GM18867 (cell line): ENCODE data around the gene PRR23E.

Source experiments
- ATAC-seq: cut with Tn5 transposase; IDR thresholded peaks from one replicate; pipeline ENCODE4 v1.9.1; 2021; ENCODE audit warnings: mild to moderate bottlenecking, moderate library complexity; ENCODE audit not compliant: unreplicated experiment

PRR23E gene

GRCh38 chr3:127192576-127193232 is at the start of gene PRR23E:
TSS of gene PRR23E (plus strand) at chr3:127193131. CDS start at chr3:127196686, 3,555 bp downstream.
- no peak for ATAC-seq

DNA sequence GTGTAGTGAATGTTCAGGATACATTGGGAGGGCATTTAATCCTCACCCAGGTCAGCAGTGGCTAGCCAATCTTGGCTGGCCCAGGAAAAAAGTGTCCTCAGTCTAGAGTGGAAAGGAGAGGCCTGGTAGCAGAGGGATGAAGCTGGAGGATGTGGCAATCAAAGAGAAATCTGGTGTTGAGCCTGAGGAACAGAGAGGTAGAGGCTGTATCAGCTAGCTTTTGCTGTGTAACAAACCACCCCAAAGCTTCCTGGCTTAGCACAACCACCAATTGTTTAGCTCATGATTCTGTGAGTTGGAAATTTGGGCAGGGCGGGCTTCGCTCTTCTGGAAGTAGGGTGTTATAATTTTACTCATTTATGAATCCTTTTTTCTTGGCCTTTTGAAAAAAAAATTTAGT is 49.8 kb upstream of the PRR23E start:
- ATAC-seq: no peak

- ATAC-seq: no peak
Measured at GRCh38 chr3:127144631-127145030, 48.3 kb upstream of the PRR23E start.

DNA sequence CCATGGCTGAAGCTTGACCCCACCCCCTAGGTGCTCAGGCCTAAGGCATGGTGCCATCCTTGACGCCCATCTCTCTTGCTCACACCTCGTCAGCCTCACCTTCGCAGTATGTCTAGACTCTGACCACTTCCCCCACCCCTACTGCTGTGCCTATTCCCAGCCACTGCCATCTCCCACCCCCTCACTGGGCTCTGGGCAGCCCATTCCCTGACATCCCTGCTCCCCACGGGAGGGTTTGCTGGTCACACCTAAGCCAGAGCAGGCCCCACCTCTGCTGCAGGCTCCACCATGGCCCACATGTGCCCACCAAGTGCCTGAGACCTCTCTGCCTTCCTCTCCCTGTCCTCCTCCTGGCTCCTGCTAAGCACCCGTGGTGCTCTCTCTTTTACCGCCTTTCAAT is 47.7 kb upstream of the PRR23E start:
- no peak for ATAC-seq

GRCh38 chr3:127147291-127147885 is 45.5 kb upstream of the PRR23E start:
- ATAC-seq: no peak

DNA sequence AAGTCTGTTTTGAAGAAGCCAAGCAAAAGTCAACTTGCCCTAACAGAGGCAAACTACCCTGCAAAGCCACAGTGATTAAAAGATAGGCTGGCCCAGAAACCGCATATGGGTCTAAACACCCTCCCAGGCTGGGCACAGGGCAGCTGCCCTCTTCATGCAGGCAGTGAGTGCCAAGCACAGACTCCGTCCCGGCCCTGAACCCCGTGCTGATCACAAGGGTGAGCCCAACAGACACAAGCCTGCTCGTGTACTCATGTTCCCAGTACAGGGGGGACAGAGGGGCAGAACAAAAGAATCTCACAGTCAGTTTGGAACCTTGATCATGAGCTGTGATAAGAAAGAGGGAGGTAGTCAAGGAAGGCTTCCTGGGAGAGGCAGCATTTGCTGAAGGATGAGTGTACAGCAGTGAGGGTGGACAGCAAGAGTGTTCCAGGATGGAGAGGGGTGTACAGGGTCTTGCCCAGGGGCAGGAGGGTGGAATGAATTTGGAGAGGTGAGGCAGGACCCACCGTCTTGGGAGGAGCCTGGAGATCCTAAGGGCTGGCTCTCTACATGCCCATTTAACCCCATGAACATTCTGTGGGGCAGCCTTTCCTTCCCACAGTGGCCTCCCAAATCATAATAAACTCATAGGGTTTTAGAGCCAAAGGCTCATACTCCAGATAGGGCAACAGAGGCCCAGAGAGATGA is 43.2 kb upstream of the PRR23E start:
- ATAC-seq: no peak

DNA sequence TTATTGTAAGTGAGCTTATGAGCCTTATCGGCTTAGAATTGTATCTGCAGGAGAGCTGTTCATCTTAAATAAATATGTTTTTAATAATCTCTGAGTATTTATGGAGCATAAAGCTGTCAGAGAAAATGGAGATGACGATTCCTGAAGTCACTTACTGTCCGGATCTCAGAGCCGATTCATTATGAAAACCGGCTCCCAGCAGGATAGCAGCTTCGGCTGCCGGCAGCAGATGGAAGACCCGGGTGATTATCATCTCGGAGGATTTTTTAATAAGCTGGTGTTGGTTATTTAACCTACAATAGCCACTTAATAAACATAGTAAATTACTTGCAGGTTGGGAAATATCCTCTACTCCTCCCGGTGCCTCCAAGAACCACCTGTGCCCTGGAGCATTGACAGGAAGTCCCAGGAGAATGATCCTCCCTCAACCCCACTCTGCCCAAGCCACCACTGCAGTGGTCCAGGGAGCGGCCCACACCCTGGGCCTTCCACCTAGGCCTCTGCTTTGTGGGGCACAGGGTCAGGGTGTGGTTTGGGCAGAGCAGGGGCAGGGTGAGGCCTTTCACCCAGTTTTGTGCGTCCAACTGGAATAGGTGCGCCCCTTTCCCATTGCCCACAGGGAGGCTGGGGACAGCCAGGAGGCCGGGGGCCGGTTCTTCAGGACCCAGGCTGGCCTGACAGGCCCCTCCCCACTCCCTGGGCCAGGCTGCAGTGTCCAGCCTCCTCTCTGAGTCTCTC is 42.2 kb upstream of the PRR23E start:
- ATAC-seq: no peak

DNA sequence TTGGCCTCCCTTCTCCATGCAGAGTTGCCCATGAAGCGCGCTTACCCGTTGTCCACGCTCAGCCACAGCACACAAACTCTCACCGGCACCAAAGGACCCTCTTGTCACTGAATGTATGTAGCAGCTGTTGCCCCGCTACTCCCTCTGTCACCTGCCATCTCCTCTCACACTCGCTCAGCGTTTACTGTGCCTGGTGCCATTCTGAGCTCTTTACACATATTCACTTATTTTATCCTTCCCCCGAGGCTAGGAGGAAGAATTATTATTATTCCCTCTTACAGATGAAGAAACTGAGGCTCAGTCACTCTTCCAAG is 41.7 kb upstream of the PRR23E start:
- ATAC-seq: no peak

GRCh38 chr3:127151992-127152650 is 40.8 kb upstream of the PRR23E start:
- no peak for ATAC-seq

- no peak for ATAC-seq
Measured at GRCh38 chr3:127152684-127153505, 40.0 kb upstream of the PRR23E start.

- ATAC-seq: no peak
Measured at GRCh38 chr3:127153506-127153815, 39.5 kb upstream of the PRR23E start.

GRCh38 chr3:127156338-127157050 is 36.4 kb upstream of the PRR23E start:
- ATAC-seq: no peak

GRCh38 chr3:127157171-127157828 is 35.6 kb upstream of the PRR23E start:
- ATAC-seq: no peak

DNA sequence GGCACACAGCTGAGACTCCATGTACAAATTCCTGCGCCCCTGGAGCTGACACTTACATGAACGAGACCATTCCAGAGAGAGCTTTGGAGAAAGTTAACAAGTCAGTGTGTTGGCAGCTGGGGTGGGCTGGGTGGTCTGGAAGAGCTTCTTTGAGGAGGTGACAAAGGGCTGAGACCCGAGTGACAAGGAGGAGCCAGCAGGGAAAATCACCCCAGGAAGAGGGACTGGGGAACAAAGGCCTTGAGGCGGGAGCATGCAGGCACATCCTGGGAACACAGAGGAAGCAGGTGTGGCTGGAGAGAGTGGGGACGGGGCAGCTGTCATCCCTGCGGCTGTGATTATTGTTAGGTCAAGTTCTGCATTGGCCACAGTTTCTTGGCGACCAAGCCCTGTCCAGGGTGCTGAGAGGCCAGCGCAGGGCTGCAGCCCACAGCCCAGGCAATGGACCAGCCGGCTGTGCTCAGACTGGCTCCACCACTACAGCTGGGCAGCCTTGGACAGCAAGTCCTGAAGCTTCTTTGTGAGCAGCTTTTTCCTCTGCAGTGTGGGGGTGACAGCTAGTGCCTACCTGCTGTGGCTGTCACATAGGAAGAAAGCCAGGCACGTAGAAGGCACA is 34.2 kb upstream of the PRR23E start:
- no peak for ATAC-seq

DNA sequence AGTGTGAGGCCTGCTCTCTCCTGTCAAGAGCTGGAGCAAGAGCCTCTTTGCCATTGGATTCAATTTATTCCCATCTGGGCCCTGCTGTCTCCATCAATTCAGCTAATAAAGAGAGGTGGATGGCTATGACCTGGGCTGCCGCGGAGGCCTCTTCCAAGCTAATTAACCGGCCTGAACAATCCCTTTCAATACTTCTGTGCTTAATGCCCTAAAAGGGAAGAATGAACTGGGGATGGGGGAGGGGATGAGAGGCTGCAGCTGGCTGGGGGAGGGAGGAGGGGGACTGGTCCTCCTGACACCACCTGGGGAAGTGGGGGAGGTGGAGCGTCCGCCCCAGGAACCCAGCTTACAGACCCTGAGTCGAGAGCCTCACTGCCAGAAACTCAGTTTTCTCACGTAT is 33.4 kb upstream of the PRR23E start:
- ATAC-seq: no peak

DNA sequence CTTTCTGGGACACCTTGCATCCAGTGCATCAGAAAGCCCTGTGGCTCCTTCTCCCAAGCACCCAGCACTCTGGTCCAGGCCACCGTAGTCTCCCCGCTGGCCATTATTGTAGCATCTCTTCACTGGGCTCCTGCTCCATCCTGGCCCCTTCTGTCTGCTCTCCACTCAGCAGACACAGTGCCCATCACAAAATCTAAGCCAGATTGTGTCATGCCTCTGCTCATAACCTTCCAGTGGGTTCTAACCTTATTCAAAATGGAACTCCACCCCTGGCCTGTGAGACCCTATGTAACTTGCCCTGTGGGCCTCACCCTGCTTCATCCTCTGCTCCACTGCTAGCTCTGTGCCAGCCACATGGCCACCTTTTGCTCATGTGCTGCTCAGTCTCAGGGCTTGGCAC is 31.7 kb upstream of the PRR23E start:
- ATAC-seq: no peak

DNA sequence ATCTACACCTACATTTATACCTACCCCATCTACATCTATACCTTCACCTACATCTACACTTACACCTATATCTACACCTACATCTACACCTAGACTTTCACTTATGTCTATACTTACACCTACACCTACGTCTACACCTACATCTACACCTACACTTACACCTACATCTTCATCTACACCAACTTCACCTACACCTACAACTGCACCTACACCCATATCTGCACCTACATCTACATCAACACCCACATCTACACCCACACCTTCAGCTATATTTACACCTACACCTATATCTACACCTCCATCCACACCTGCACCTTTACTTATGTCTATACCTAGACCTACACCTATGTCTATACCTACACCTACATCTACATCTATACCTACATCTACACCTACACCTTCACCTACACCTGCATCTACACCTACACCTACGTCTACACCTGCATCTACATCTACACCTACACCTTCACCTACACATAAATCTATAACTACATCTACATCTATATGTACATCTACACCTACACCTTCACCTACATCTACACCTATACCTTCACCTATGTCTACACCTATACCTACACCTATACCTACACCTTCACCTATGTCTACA is 30.9 kb upstream of the PRR23E start:
- no peak for ATAC-seq

DNA sequence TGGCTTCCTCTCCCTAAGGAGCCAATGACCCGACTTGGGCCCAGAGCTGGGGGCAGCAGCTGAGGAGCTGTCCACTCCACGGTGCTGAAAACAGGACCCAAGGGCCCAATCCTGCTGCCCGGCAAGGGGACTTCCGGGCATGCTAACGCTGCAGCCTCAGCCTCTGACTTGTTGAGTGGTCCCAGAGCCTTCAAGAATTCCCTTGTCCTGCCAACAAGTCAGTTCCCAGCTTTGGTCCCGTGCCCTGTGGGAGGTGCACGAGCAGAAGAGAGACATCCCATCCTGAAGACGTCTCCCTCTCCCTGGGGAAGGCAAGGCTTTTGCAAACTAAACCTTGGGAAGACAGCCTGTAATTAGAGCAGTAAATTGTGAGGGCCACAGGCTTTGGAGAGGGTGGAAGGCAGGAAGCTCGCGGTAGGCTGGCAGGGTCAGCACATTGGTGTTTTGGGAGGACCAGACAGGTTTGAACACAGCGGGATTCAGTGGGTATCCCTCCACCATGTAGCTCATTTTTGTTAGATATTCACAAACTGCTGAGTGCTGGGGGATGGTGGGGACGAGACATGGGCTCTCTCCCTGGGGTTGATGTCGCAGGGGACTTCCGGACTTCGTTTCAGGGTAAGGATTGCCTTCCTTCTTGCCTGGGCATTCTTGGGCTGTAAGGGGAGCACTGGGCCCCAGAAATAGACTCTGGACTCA is 29.8 kb upstream of the PRR23E start:
- ATAC-seq: no peak
